DLD1 (cell line): ENCODE data around the gene FGF18.

ENCODE experiments used
- in situ Hi-C: cut with HindIII; loops from 2 replicates; pipeline ENCODE4 v1.10.0; 2017; ENCODE audit warnings: low sequenced_read_pairs

The FGF18 gene

DNA sequence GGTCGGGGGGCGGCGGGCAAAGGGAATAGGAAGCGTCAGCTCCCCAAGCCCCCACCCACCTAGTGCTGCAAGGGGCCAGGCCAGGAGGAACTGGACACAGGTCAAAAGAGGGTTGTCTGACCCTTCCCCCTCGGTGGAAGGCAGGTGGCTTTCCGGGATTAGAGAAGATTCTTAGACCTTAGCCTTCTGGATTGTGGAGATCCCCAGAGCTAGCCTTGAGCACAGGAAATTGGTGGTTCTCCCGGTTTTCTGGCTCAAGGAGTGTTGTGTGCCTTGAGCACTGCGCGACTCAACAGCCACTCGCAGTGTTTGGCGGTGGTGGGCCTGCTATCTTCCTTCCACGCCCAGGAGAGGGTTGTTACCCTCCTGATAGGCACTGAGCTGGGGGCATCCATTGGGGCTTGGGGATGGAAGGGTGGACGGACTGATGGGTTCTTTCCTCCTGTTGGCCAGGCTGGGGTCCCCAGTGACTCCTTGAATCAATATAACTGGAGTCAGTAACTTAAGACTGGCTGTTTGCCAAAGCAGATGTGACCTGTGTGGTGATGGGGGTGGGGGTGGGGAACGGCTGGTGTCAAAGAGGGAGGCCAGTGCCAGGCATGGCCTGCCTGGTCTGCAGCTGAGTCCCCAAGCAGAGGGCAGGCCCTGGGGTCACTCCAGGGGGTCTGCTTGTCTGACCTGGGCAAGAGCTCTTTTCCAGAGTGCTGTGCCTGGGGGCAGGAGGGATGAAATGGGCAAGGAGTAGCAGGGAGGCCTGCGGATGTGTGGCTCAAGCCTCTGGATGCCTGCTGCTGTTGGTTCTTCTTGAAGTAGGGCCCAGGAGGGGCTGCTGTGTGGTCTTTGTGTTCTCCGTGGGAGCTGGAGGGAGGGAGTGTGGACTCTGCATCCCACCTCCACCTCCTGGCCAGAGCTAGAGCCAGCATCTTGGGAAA lies 2.1 kb downstream of the FGF18 start:
- in situ Hi-C loops, result loop anchor here (25.0 kb wide), 1 partner anchor 441 kb away; no protein-coding TSS in a partner anchor

DNA sequence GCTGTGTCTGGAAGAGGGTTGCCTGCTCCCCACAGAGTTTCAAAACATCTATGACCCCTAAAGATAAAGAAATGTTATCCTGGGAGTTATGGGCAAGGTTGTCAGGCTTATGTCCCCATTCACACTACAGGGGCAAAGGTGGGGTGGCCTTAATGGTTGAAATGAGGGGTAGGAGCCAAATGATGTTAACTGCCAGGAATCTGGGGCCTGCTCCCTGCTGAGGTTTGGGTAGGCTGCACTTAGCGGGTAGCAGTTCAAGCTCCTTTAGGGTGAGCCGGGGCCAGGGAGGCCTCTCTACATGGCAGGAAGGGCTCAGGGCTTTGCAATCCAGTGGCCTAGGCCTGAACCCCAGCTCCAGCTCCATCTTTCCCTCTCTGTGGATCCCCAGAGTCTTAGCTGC lies 3.0 kb downstream of the FGF18 start:
- in situ Hi-C loops, result loop anchor here (25.0 kb wide), 1 partner anchor 440 kb away; no protein-coding TSS in a partner anchor

DNA sequence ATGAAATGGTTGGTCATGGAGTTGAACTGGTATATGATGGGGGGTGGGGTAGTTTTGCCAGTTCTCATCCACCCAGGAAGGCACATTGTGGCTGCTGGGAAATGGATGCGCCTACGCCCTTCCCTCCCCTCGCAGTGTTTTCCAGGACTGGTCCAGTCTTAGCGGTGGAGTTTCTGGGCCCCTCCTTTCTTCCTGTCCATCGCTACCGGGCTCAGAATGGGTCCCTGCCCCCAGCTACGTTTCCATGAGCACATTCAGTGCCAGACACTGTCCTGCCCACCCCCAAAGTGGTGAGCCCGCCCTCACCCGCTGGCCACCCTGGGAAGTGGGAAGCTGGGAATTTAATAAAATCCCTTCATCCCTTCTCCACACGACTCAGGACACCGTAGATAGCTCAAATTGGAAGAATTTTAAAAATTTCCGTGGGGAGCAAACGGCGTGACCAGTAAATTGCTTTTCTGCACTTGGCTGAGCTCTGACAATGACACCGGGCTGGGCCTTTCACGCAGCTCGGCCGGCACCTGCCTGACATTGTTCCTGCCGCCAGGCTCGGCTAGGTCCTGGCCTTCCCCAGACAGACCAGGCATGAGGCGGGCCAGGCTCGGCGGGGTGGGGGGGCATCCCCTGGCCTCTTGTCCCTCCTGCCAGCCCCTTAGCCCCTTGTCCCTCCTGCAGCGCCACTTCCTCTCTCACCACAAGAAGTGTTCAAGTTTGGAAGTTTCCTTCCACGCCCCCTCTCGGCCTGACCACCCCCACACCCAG lies 3.6 kb downstream of the FGF18 start:
- in situ Hi-C loops, result loop anchor here (25.0 kb wide), 1 partner anchor 439 kb away; no protein-coding TSS in a partner anchor

DNA sequence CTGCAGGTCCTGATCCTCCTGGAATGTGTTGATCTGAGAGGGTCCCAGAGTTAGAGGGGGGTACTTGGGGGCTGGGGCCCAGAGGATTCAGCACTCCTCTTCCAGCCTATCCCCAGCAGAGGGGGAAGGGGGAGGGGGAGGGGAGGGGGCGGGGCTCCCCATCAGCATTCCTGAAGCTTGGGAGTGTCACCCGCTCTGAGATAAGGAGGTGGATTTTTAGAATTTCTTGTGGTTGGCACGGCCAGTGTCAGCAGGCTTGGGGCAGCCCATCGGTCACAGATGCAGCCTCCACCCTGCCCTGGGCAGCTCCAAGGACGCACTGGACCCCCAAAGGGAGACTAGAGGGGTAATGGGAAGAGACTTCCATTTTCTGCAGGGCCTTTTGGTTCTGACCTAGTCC lies 5.3 kb downstream of the FGF18 start:
- in situ Hi-C loops, result loop anchor here (25.0 kb wide), 1 partner anchor 438 kb away; no protein-coding TSS in a partner anchor

DNA sequence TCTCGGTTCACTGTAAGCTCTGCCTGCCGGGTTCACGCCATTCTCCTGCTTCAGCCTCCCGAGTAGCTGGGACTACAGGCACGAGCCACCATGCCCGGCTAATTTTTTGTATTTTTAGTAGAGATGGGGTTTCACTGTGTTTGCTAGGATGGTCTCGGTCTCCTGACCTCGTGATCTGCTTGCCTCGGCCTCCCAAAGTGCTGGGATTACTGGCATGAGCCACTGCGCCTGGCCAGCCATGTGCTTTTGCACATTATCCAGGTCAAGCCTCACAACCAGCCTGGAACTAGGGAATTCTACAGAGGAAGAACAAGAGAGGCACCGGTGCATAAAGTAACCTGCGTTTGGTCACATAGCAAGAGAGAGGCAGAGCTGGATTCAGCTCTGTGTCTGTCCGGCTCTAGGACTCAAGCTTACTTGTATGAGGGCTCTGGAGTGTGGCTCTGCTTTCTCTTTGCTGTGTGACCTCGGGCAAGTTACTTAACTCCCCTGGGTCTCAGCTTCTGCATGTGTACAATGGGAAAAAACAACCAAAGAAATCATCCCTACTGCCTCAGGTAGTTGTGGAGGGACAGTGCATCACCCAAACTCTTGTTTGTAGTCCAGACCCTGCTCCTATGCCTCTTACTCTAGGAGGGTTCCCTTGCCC lies 6.3 kb downstream of the FGF18 start:
- in situ Hi-C loops, result no loop called here

DNA sequence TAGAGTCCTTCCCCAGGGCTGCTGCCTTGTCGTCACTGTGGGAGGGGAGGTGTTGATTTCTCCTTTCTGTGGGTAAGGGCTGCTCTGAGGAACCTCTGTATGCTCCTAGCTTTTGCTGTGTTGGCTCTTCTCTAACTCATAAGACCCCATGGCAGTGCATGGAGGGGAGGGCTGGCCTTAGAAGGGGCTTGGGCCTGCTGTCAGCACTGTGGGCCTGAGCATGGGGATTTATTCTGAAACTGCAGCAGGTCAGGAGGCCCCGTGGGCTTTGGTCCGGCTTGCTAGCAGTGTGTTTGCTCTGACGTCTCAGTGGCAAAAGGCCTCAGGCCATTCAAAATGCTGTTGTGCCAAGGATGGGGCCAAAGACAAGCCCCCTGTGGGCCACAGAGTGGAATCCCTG lies 6.8 kb downstream of the FGF18 start:
- in situ Hi-C loops, result no loop called here

DNA sequence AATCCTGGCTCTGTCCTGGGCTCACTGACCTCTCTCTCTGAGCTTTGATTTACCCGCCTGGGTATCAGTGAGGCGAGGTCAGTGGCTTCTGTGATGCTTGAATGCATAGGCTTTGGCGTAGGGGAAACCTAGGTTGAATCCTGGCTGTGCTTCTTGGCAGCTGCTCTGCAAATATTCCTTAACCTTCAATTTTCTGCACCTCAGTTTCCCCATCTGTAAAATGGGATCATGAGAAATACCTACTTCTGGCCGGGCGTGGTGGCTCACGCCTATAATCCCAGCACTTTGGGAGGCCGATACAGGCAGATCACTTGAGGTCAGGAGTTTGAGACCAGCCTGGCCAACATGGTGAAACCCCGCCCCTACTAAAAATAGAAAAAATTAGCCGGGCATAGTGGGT lies 7.2 kb downstream of the FGF18 start:
- in situ Hi-C loops, result no loop called here

DNA sequence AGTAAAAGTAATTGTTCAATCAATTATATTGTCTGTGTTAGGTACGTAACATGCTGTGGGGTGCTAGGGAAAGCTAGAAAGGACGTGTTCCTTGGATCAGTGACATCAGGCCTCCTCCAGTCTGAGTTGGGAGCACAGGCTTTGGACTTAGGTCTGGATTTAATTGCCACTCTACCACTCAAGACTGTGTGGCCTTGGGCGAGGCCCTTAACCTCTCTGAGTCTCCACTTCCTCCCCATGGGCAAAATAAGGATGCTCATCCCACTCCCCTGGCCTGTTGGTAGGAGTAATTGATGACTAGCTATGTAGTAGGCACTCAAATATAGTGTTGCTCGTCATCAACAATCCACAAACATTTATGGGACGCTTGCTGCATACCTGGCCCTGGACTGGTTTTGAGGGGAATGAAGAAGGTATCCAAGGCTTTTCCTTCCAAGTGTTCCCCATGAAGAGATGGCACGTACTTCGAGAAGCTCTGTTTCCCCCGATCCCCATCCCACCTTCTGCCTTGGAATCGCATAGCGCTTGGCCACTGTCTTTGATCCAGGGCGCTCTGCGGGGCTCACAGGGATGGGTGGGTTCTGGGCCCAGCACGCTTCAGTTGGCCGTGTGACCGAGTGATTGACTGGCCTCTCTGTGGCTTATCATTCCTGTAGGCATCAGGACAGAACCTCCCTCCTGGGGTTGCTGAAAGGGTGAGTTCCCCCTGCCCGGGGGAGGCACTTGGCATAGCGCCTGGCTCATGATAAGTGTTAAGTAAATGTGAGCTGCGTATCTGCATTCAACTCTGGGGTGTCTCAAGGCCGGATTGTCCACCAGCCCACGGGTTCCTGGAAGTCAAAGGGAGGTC lies 8.1 kb downstream of the FGF18 start:
- in situ Hi-C loops, result no loop called here

DNA sequence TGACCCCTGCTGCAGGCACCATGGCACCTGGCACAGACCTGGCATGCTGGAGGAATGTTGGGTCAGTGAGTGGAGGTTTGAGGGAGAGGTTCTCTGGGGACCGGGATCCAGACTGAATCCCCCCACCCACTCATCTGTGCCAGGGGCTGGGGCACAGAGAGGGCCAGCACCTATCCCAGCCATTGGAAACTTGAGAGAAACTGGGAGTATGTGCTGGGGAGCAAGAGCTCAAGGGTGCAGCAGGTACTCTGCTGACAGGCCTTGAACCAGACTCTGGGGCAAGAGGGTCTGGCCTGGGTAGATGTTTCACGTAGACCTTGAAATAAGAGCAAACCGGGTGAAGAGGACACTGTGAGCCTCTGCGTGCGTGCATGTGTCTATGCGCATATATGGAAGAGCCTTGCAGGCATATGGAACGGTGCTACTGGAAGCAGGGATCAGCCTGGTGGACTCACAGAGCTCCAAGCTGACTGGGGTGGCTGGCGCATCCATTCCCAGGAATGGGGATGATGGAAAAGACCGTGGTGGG lies 8.8 kb downstream of the FGF18 start:
- in situ Hi-C loops, result no loop called here

DNA sequence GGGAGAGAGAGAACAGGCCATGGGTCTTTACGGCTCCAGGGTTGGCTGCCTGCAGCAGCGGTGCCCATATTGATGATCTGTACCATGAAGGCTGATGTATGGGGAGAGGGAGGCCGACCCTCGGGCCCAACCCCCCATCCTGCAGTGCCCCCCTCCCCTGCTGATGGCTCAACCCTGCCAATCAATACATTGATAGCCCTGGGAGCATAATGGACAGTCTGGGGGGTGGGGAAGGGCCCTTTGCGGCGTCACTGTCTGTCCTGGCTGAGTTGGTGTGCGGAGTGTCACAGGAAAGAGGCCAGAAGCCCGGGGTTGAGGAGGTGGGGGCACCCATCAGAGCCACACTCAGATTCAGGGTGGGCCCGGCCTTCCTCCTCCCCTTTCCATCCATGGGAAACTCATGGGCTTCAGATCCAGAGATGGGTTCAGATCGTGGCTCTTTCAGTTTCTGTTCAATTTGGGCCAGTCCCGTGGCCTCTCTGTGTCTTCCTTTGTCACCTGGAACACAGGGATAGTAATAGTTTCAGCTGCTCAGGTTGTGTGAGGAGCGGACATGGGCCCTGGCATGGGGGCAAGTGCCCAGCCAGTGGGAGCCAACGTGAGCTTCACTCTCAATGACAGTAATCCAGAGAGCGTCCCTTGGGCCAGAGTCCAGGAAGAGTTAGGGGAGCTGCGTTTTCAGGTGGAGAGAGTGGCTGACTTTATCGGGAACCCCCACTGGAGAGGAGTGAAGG lies 9.5 kb downstream of the FGF18 start:
- in situ Hi-C loops, result no loop called here

DNA sequence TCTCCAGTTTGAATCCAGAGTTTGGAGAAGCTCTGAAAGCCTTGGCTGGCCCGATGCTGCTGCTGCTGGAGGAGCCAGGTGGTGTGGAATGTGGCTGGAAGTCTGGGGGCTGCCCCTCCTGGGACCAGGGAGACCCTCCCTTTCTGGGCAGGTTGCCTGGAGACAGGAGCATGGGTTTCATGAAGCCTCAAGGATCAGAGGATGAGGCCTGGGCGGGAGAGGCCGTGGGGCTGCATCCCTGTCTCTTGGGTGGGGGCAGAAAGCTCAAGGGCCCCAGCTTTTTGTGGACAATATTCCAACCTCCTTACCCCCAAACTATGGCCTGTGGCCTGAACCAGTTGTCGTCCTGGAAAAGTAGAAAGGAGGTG lies 10.1 kb downstream of the FGF18 start:
- in situ Hi-C loops, result no loop called here

DNA sequence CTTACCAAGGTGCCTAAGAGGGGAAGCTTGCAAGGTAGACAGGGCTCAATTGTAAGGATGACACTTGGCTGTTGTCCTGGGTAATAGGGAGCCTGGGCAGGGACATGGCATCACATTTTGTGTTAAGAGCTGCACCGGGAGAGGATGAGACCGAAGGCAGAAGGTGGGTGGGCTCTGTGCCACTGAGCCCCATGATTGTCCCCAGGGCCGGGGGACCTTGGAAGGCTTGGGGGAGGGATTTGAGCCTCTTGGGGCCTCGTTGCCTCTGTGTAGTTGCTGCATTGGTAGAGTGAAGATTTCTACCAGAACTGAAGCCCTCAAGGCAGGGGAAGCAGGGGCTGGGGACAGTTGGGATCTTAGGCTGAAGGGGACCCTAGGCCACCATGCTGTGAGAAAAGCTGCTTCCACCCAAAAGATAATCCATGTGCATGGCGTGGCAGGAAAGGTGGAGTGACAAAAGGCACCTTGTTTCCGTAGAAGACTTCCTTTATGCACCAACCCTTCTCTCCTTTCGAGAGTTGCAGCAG lies 11.9 kb downstream of the FGF18 start:
- in situ Hi-C loops, result no loop called here

DNA sequence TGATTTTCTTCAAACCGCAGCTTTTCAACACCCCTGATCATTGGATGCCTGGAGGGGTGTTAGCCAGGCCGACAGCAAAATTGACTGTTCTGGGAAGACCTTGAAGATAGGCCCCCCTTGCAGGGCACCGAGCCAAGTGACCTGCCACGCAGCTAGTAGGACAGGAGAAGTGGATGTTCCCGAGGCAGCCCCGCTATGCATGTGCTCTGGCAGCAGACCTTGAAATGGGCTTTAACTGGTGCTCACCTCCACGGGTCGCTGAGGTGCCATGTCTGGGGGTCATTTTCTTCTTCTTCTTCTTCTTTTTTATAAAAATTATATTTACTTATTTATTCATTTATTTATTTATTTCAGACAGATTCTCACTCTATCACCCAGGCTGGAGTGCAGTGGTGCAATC lies 12.6 kb downstream of the FGF18 start:
- in situ Hi-C loops, result no loop called here

DNA sequence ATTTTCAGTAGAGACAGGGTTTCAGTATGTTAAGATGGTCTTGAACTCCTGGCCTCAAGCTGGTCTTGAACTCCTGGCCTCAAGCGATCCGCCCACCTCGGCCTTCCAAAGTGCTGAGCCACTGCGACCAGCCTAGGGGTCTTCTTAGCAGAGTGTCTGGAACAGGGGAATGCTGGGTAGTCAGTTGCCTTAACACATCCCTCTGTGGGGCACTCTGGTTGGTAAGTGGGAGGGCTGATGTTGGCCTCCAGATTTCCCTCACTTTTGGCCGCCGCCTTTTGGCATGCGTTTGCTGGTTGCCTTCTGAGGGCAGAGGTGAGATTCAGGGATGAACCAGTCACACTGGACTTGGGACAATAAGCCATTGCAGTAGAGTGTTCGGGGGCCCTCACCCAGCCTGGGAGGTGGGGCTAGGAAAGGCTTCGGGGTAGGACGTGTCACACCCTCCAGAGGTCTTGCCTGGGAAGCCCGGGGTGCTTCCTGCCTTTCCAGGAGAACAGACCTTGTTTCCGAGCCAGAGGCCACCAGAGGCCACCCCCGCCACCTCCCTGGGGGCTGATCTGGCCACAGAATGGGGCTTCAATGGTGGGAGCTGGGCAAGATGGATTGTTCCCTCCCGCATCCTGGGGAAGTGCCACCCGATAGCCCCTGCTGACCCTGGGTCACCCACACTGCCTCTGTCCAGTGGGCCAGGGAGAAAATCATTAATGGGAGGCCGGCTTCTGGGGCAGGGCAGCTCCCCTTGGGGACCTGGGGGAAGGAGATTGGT lies 13.3 kb downstream of the FGF18 start:
- in situ Hi-C loops, result no loop called here

DNA sequence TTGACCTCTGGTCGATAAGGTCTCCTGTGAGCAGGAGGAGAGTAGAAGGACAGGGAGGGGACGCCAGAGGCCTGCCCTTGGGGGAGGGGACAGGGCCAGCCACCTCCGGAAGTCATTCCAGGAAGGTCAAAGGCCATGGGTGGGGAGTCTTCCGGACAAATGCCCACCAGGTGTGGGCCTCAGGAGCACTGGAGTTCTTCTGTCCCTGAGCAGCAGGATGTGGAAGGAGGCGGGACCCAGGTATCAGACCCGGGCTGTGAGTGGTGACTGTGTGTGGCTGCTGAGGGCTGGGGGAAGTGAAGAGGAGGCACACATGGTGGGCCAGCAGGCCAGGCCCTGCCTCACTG lies 13.9 kb downstream of the FGF18 start:
- in situ Hi-C loops, result no loop called here

DNA sequence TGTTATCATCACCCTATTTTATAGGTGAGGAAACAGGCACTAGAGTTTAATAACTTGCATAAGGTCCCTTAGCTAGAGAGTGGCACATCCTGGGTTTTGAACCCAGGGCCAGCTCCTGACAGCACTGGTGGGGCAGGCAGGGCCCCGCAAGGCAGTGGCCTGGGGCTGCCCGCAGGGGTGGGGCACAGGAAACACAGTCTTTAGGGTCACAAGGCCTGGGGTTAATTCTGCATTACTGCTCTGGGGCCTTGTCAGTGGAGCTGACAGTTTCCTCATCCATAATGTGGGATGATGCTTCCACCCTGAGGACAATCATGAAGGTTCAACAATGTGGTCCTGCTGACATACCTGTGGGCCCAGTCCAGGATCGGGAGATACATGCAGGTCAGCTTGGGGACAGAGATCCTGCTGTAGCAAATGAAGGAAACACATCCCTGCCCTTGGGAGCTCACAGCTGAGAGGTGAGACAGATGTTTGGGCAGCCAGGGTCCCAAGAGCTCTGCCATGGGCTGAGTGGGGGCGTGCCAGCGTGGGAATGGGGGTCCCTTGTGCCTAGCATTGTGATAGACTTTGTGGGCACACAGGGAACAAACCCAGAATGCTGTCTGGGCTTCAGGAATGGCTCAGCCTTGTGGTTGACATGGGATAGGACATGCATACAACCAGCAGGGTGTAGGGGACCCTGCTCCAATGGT lies 14.7 kb downstream of the FGF18 start:
- in situ Hi-C loops, result no loop called here

DNA sequence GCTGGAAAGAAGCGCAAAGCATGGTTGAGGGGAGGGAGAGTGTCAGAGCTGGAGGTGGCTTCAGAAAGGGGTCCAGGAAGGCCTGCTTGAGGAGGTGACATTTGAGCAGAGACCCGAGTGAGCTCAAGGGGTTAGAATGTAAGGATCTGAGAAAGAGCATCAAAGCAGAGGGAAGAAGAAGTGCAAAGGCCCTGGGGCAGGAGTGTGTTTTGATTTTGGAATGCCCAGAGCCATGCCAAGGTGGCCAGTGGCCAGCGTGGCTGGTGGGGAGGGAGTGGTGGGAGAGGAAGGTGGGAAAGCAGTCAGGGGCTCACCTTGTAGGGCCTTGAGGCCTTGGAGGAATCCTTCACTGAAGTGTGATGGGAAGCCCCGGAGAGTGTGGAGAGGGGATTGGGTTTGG lies 15.4 kb downstream of the FGF18 start:
- in situ Hi-C loops, result no loop called here

DNA sequence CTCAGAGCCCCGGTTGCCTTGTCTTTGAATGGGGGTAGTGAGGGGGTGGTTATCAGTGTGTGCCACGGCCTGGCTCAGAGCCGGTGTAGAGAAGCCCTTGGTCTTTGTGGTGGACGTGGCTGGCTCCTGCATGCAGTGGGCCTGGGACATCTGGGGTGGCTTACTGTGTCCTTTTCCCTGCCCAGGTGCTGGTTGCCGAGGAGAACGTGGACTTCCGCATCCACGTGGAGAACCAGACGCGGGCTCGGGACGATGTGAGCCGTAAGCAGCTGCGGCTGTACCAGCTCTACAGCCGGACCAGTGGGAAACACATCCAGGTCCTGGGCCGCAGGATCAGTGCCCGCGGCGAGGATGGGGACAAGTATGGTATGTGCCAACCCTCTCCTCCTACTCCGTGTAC lies 16.5 kb downstream of the FGF18 start:
- in situ Hi-C loops, result no loop called here
